Measurements from ENCODE around the gene KSR1.

The KSR1 gene

GRCh38 chr17:27575096-27575911, 119.1 kb downstream of the KSR1 start:
- TF ChIP-seq, protein P1, sequence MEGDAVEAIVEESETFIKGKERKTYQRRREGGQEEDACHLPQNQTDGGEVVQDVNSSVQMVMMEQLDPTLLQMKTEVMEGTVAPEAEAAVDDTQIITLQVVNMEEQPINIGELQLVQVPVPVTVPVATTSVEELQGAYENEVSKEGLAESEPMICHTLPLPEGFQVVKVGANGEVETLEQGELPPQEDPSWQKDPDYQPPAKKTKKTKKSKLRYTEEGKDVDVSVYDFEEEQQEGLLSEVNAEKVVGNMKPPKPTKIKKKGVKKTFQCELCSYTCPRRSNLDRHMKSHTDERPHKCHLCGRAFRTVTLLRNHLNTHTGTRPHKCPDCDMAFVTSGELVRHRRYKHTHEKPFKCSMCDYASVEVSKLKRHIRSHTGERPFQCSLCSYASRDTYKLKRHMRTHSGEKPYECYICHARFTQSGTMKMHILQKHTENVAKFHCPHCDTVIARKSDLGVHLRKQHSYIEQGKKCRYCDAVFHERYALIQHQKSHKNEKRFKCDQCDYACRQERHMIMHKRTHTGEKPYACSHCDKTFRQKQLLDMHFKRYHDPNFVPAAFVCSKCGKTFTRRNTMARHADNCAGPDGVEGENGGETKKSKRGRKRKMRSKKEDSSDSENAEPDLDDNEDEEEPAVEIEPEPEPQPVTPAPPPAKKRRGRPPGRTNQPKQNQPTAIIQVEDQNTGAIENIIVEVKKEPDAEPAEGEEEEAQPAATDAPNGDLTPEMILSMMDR (IDR thresholded peaks at IDR 0.05; ENCODE audit: borderline replicate concordance, insufficient read depth, low read depth, low read length) = no peak
- H3K4me3 ChIP-seq (ENCODE audit: low read depth, low read length) = no peak overlapping the region

DNA sequence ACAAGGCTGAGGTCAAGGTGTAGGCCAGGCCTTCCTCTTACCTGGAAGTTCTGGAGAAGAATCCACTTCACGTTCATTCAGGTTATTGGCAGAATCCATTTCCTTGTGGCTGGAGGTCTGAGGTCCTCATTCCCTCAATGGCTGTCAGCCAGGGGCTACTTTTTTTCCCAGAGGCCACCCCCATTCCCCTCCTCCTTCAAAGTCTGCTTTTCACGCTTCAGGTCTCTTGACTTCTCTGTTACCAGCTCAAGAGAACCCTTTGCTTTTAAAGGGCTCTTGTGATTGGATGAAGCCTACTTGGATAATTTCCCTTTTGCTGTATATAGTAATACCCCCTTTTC, 119.6 kb downstream of the KSR1 start:
- no peak overlapping the region for H3K4me3 ChIP-seq (ENCODE audit: low read depth, low read length)
- TF ChIP-seq, protein P1 (IDR thresholded peaks at IDR 0.05; ENCODE audit: borderline replicate concordance, insufficient read depth, low read depth, low read length) = no peak

DNA sequence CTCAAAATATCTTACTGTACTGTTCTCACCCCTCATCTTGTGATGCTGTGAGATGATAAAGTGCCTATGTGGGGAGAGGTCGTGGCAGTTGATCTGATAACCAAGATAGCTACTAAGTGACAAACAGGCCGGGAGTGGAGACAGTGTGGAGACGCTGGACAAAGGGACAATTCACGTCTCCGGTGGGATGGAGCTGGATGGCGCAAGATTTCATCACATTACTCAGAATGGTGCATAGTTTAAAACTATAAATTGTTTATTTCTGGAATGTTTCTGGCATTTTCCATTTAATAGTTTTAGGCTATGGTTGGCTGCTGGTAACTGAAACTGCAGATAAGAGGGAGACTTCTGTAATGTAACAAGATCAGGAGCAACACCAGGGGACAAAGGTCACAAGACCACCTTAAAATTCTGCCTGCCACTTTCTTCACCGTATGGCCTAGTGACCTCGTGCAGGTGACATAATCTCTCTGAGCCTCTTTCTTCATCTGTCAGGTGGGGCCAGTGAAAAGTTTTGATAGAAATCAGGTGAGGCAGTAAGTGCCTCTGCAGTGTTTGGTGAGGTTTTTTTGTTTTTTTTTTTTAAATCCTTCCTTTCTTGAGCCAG, 120.3 kb downstream of the KSR1 start:
- TF ChIP-seq, protein P1 (IDR thresholded peaks at IDR 0.05; ENCODE audit: borderline replicate concordance, insufficient read depth, low read depth, low read length) = no peak
- H3K4me3 ChIP-seq (ENCODE audit: low read depth, low read length) = no peak overlapping the region

GRCh38 chr17:27577121-27577761, 121.0 kb downstream of the KSR1 start:
- TF ChIP-seq, protein P1 (IDR thresholded peaks at IDR 0.05; ENCODE audit: borderline replicate concordance, insufficient read depth, low read depth, low read length) = no peak
- H3K4me3 ChIP-seq (ENCODE audit: low read depth, low read length) = no peak overlapping the region

DNA sequence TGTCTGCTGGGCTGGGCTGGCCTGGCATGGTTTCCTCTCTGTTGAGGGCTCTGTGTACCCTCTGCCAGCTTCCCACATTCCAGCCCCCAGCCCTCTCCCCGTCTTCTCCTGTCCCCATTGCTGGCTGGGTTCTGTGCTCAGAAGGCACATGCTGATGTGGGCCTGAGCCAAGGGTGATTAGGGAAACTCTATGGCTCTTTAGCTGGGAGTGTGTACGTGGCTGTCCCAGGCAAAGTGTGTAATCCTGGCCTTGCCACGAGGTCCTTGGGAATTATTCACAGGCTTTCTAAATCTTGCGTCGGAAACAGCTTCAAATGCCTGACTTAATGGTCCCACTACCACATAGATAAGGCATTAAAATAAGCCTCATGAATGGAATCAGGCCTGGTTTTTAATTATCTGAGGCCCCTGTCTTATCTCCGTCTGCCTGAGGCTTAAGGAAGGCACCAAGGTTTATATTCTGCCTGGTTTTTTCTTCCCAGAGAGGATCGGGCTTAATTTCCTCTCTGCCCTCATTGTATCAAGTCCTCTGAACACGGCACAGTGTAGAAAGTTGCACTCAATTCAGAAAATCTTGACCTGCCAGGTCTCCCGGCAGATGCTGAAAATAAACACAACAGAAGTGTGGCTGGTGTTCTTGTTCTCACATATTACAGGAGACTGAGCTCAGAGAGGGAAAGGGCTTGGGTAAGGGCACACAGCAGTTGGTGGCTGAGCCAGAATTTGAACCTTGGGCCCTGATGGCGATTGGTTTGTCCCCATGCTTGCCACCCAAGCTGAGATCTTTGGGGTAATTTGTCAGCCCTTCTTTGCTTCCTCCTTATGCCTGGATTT, 121.9 kb downstream of the KSR1 start:
- TF ChIP-seq, protein P1 (IDR thresholded peaks at IDR 0.05; ENCODE audit: borderline replicate concordance, insufficient read depth, low read depth, low read length) = no peak
- H3K4me3 ChIP-seq (ENCODE audit: low read depth, low read length) = no peak overlapping the region

DNA sequence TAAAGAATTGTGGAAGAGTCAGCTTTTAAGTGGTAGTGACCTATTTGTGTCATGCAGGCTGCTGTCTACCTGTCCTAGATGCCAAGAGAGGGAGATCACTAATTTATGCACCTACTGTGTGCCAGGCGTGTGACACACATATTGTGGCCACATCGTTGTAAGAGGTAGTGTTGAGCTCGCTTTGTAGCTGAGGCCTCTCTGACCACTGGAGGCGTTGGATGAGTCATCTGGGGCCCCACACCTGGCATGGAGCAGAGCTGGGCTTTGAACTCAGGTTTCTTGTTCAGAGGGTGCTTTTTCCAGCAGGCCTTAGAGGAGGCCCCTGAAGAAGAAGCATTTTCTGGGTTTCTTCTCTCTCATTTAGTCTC, 122.5 kb downstream of the KSR1 start:
- no peak overlapping the region for H3K4me3 ChIP-seq (ENCODE audit: low read depth, low read length)
- TF ChIP-seq, protein P1 (IDR thresholded peaks at IDR 0.05; ENCODE audit: borderline replicate concordance, insufficient read depth, low read depth, low read length) = 0 out of 2 replicates have a peak, but pooled peaks have one; percentile 8

Measured in GM12875 (cell line).